ENCODE data around the gene PARD3. TPM values are rescaled to one million over a fixed set of nuclear protein-coding genes. Genes with fewer than 3 reads are reported as not detected.
"Not testable (repeated sequence)": the region's sequence is repeated elsewhere in the genome, so short reads cannot be mapped to it uniquely, and the experiment has no call there.

Gene PARD3
- total RNA-seq, 1 donor from 2014 or later = 39.6 TPM

DNA sequence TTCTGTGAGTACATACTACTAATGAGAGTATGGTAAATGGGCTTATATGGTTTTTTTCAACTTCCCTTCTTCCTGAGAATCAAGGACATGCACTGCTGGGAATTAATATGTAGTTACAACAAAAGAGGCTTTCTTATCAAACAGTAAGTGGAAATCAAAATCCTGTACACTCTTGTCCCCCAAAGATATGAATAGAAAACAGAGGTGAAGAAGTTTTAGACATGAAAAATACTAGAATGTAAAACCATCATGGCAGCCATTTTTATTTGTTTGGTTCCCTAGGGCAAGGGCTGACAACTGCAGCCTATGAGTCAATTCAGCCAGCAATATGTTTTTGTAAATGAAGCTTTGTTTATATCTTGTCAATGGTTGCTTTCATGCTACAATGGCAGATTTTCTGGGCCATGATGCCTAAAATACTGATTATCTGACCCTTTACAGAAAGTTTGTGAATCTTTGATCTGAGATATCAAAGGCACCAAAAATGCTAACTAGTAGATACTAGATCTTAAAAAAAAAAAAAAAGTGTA lies 422.4 kb downstream of the PARD3 start:
- DNase-seq (ENCODE audit: low spot score) = no peak

DNA sequence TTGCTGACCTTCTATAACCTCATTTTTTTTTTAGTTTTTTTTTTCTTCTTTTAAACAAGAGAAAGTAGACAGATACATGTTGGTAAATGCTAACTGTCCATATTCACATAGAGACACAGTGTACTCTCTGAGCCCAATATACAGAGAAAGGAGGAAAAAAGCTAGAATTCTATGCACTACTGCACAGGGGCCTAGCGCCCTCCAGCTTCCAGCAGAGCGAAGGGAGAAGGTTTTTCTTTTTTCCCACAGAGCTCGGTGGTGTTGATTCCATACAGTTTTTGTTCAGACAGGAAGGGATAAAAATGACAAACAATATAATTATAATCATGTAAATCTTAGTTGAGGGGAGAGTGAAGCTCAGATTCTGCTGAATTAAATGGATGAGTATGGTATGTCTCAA lies 423.9 kb downstream of the PARD3 start:
- not testable (repeated sequence) for DNase-seq (ENCODE audit: low spot score)

DNA sequence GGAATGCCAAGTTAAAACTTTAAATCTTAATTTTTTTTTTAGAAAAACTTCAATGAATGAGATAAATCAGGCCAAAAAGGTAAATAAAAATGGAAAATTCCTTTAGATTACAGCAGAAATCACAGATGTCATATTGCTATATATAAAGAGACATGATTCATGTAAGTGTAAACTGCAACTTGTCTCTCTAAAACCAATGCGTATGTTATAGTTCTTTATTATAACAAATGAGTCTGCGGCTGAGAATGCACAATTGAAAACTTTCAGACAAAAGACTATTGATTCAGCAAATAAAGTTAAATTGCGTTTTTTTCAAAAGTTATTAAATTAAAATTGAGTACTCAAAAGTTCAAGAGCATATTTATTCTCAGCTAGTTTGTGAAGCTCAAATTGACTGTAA lies 425.3 kb downstream of the PARD3 start:
- no peak for DNase-seq (ENCODE audit: low spot score)

DNA sequence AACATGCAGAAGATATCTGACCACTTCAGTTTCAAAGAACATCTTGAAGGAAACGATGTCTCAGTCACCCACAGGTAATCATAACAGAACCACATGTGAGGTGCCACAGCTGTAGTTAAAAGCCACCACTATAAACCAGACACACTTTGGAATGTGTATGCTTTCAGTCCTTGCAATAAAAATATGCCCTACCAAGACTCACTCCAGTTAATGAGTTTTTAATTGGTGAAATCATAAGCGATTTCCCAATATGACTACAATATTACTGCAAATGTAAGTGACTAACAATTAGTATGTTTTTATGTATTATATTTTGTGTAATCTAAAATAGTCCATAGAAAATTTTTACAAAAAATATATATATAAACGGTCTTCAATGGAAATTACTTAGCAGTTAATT lies 428.2 kb downstream of the PARD3 start:
- DNase-seq (ENCODE audit: low spot score) = no peak

DNA sequence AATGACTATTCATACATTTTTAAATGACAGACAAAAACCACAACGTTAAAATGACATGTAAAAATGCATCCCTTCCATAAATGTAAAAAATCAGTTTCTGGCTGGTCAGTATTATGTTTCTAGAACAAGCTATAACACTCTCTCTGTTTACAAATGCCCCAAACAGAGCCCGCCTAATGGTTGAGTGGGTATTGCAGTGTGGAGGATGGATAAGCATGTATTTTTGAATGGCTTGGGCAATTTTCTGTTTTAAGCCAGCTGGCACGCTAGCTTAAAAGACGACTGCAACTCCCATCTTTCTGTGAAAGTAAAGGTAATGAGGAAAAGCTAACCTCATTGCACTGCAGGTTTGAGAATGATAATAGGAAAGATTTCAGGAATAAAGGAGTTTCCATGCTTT lies 430.7 kb downstream of the PARD3 start:
- DNase-seq (ENCODE audit: low spot score) = no peak

DNA sequence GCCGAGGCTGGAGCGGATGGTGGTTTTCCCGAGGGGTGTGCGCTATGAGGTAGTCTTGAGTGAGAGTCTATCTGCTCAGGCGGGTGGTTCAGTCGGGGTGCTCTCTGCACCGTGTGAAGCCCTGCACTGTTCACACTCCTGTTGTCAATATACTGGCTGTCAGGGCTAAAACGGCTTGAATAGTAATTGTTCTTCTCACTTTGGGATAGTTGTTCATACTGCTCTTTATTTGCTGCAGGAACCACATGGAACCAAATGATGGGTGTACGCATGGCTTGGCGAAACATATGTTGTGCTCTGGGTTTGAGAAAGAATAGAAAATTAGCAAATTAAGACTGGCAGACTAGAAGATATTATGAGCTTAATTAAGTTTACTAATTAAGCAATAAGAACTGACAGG lies 432.5 kb downstream of the PARD3 start:
- no peak for DNase-seq (ENCODE audit: low spot score)

DNA sequence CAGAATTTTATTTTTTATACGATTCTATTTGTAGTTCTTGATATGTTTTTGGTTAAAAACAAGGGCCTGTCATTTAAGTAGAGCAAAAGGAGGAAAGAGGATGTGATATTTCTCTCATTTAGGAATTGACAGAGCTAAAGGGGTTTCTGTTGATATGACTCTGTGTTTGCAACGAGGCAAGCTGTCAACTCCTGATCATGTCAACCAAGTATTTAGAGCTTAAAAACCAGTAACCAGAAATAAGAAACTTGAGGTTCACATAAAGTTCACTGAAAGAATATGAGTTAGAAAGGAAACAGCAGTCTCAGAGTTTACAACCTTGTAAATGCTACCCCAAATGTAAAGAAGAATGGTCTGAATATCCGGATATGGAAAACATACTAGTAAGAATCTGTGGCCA lies 434.2 kb downstream of the PARD3 start:
- no peak for DNase-seq (ENCODE audit: low spot score)

DNA sequence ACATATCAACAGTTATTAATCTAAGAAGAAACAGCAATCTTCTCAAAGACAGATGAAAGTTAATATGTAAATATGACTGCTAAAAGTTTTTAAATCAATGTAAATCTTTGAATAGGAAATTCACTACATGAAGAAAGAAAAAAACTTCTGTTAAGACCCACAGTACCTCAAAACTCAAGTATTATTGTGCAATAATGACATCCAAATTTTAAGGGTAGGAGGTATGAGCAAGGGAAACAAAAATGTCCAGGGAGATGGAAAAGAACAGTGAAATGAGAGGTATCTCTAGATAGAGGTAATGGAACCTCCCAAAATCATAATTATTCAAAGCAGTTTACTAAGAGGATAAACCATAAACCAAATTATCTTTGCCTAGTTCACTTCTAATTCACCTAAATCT lies 436.8 kb downstream of the PARD3 start:
- DNase-seq (ENCODE audit: low spot score) = no peak

DNA sequence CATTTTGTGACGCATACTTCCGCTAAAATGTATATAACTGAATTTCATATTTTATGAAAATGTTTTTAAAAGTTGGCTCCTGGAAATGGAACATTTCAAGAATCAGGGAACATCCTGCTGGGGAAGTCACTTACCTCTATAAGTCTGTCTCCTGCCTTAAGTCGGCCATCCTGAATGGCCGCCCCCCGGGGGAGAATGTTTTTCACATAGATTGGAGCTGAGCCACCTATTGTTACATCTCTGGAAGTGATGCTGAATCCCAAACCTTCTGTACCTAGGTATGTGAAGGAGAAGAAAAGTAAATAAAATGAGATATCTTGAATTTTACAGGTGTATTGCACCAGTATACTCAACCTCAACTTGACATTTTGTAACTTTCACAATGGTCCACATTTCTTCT lies 437.3 kb downstream of the PARD3 start:
- DNase-seq (ENCODE audit: low spot score) = no peak

DNA sequence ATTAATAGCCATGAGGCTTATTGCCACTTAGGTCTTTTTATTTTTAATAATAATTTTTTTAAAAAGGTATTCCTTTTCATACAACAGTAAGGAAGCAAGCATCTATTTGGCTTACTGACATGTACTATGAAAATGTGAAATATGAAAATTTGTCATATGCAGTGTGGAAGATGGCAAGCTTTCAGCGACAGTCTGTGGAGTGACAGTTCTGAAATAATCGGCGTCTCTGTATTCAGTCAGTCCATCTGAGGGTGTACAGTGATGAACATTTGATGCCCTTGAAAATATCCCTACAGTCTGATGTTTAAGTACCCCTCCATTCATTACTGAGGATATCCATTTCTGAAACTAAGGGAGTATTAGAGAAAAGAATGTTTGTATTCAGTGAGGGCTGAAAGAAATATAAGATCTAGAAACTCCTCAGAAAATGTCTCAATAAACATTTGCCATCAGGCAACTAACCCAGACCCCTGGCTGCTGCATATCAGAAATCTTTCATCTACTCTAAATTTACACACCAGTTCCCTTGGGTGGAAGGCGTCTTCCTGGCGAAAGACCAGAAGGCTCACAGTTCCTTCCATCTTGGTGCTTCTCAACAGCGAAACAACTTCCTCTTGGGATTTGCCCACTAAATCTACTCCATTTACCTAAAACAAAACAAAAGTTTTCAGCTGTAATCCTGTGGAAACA lies 440.6 kb downstream of the PARD3 start:
- no peak for DNase-seq (ENCODE audit: low spot score)

DNA sequence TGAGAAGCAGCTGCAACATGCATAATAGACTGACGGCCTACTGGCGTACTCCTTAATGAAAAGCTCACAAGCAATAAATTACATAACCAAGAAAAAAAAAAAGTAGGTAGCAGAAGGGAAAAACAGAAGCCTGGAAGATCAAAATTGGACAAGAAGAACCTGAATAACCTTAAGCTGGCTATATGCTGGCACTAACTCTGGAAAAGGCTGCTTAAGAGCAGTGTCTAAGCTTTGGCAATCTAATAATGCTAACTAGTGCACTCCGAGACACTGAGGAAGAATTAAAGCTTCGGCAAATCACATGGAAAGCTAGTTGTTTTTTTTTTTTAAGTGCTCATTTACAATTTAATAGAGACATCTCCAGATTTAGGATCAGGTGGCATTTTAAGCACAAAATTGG lies 441.9 kb downstream of the PARD3 start:
- no peak for DNase-seq (ENCODE audit: low spot score)

DNA sequence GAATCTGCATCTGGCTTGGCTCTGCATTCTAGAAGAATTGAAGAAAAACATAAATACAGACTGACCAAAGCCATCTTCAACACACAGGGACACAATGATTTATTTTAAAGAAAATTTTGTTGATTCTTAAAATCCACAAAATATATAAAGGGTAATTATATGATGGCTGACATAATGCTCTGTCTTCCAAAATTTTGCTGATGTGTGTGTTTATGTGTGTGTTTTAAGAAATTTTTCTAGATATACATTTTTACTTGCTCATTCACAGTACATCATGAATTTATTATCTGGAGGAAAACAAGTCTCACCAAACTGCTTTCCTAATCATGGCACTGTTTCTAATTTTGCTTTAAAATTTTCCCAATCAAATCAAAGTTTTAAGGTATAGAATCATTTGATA lies 442.6 kb downstream of the PARD3 start:
- DNase-seq (ENCODE audit: low spot score) = no peak

DNA sequence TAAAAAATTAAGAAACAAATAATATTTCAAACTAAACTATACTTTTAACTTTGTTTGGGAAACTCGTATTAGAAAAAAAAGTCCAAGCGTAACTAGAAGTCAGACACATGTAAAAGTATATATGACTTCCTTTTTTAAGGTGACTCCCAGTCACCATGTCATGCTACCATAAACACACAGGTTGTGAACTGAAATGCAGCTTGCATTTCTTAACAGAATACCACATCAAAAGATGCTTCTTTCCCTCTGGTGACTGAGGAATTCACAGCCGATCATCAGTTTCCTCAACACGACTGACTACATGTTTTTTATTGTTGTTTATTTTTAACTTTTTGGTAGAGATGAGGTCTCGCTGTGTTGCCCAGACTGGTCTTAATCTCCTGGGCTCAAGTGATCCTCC lies 445.0 kb downstream of the PARD3 start:
- no peak for DNase-seq (ENCODE audit: low spot score)

DNA sequence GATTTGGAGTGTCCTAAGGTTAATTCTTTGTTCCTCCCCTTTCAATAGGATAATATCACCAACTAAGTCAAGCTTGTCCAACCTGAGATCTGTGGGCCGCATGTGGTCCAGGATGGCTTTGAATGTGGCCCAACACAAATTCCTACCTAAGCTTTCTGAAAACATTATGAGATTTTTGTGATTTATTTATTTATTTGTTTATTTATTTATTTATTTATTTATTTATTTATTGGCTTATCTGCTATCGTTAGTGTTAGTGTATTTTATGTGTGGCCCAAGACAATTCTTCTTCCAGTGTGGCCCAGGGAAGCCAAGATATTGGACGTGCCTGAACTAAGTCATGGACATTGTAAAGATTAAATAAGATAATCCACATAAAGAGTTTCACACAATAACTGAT lies 446.0 kb downstream of the PARD3 start:
- DNase-seq (ENCODE audit: low spot score) = no peak

DNA sequence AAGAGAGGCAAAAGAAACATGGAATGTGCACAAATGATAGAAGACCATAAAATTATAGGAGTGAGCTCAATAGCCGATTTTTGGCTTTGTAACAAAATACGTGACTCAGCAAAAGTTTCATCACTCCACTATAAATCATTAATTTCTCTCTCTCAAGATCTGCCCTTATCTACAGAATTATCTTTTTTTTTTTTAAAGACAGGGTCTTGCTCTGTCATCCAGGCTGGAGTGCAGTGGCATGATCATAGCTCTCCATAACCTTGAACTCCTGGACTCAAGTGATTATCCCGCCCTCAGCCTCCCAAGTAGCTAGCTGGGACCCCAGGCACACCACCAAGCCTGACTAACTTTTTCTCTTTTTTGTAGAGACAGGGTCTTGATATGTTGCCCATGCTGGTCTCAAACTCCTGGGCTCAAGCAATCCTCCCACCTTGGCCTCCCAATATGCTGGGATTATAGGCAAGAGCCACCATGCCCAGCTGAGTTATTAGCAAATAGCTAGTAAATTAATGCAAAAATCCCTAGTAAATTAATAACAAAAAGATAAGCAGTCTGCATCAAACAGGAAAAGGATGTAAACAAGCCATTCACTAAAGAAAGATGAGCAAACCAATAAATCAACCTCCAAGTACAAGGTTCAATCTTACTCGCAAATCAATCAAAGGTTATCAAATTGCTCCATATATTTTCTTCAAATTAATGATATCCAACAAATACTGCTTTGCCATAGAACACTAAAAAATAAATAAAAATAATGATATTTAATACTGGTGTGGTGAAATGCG lies 450.7 kb downstream of the PARD3 start:
- no peak for DNase-seq (ENCODE audit: low spot score)

DNA sequence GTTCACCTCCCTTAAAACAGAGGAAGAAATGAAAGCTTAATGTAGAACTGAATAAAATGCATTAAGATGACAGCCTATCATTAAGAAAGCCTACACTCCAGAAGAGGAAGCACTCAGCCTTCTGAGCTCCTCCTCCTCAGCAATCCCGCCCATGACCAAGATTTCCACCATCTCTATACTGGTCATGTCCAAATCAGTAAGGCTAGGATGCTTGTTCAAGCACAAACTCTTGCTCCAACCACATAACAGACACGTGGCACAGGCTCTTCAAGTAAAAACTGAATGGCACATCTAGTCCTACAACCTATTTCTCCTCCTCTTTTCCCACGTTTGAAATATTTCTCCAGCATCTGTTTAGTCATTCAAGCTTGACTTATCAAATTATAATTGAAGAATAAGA lies 454.1 kb downstream of the PARD3 start:
- DNase-seq (ENCODE audit: low spot score) = no peak

DNA sequence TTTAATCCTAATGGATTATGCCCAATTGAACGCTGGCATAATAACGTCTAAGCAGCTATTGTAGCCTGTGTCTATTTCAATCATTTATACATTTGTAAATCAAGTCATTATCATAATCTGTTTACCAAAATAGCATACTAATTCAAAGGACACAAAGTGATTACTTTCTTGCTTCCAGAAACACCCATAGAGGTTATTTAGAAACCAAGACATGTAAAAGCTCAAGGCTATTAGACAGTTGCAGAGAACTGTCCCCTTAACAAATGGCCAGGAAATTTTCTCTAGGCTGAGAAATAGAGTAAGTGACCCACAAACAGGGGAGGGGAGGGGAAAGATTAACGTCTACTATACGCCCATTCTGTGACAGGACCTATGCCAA lies 455.7 kb downstream of the PARD3 start:
- no peak for DNase-seq (ENCODE audit: low spot score)

DNA sequence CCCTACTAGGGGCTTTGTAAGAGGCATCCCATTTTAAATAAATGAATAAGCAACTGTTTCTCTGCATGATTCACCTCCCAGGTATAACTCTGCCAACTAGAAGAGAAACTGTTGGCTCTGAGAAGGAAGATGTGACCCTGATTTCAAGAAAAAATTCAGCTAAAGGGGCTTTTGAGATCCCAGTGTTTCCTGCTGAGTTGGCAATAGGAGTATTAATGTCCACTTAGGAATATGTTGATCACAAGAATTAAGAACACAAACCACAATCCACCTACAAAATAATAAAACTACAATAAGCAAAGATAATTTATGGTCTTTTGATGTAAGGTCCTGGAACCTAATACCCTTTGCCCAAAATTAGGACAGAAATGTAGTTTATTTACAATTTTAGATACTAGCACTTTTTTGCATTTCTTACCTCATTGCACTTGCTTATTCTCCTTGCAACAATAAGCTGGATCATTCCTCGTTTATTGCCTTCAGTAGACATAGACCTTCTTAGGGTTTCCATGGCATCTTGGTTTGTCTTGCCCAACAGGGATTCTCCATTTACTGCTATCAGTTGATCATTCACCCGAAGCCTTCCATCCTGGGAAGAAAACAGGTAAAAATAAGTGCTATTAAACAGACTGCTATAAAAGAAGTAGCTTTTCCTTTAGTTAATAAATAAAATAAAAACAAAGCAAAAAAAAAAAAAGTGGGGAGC lies 456.2 kb downstream of the PARD3 start:
- DNase-seq (ENCODE audit: low spot score) = no peak

DNA sequence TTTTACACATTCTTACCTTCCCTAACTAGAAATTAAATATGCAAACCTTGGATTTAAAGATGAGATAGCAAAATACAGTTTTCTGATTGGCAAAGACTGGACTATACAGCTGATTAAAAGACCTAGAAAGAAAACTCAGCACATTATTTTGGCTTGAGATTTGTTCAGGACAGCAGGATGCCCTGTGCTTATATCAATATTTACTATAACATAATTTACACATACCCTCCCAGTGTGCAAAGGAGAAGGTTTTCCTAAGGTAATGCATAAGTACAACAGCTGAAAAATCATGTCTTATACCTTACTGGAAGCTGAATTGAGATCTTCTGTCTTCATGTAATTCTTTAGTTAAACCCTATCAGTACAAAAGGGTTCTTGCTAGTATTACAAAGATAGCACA lies 458.6 kb downstream of the PARD3 start:
- no peak for DNase-seq (ENCODE audit: low spot score)

DNA sequence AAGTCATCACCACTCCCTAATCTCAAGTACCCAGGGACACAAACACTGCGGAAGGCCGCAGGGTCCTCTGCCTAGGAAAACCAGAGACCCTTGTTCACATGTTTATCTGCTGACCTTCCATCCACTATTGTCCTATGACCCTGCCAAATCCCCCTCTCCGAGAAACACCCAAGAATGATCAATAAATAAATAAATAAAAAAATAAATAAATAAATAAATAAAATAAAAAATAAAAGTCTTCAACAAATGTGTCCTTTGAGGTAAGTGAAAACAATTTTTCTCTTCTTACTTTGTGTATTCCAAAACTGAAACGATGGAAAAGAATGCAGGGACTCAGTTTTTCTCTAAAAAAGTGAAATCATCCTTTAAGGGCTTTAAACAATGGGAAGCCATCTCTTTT lies 461.6 kb downstream of the PARD3 start:
- DNase-seq (ENCODE audit: low spot score) = not testable (repeated sequence)

DNA sequence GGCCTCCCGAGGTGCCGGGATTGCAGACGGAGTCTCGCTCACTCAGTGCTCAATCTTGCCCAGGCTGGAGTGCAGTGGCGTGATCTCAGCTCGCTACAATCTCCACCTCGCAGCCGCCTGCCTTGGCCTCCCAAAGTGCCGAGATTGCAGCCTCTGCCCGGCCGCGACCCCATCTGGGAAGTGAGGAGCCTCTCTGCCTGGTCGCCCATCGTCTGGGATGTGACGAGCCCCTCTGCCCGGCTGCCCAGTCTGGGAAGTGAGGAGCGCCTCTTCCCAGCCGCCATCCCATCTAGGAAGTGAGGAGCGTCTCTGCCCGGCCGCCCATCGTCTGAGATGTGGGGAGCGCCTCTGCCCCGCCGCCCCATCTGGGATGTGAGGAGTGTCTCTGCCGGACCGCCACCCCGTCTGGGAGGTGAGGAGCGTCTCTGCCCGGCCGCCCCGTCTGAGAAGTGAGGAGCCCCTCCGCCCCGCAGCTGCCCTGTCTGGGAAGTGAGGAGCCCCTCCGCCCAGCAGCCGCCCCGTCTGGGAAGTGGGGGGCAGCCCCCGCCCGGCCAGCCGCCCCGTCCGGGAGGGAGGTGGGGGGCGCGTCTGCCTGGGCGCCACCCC lies 462.4 kb downstream of the PARD3 start:
- not testable (repeated sequence) for DNase-seq (ENCODE audit: low spot score)

DNA sequence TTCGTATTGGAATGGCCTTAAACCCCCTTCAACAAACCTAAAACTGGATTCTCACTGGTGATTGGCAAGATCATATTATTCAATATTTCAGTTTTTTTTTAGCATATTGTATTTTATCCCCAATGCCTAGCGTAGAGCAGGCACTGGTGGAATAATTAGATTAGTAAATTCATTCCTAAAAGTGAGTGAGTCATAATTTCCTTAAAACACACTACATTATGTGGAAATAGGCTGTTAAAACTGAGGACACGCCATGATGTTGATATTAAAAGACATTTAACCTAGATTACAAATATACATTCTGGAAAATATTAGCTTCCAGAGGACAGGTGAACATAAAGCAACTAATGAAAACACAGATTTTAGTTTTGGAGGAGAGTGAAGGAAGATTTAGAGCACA lies 463.9 kb downstream of the PARD3 start:
- no peak for DNase-seq (ENCODE audit: low spot score)

Data from mucosa of gallbladder (tissue), 1 donor.